Kidney glomerular epithelial cell (primary cell): ENCODE measurements around the gene JUND.
A peak's percentile ranks its signal among the peaks of the same experiment; 100 is the strongest.

Source experiments
- DNase-seq: peaks from one replicate; lab custom pipeline; 2025; lab: John Stamatoyannopoulos, UW

The JUND gene

DNA sequence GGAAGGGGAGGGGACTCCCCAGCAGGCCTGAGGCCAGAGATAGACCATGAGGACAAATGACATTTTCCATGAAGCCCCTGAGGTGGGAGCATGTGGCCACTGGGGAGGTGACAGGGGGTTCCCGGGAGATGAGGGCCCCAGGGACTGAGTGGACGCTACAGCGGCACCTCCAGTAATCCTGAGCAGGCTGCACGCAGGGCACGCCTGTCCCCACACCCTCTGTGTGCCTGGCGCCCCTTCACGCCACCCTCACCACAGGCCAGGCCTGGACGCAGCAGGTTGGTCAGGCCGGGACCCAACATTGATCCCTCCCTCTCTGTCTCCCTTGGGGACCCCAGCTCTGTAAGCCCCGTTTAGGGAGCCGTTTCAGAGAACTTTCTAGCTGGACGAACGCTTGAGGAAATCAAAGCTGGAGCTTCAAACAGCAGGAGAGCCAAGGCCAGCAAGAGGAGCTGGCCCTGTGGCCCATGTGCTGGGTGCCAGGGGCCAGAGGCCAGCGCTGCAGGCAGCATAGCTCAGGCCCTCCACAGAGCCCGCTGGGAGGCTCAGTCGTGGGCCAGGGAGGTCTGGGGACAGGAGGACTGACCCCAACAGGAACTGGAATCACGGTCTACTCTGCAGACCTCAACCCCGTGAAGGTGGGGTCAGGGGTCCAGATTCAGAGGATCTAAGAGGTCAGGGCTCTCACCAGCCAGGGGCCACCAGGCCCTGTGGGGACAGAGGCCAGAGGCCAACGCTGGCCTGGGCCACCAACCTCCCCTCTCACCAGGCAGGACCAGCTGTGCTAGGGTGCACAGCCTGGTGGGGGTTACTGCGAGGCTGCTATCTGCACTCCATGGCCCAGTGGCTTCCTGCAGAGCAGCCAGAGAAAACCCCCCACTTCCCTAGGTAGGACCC is 26.9 kb upstream of the JUND start:
- no peak for DNase-seq

GRCh38 chr19:18307271-18307681 is 25.9 kb upstream of the JUND start:
- no peak for DNase-seq

DNA sequence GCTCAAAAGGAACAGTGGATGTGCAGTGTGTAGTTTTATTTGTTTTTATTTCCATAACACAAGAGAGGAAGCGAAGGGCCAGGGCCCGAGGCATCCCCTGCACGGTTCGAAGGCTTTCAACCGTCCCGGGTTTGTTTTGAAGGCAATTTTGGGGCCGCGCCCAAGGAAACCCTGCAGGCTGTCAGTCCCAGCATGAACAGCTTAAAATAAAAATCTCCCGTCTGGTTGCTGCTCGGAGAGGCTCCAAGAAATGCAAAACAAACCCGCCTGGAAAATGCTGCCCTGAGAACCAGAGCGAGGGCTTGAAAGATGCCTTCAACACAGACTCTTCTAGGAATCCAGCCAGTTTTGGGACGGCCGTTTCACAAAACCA is 25.5 kb upstream of the JUND start:
- DNase-seq = no peak

DNA sequence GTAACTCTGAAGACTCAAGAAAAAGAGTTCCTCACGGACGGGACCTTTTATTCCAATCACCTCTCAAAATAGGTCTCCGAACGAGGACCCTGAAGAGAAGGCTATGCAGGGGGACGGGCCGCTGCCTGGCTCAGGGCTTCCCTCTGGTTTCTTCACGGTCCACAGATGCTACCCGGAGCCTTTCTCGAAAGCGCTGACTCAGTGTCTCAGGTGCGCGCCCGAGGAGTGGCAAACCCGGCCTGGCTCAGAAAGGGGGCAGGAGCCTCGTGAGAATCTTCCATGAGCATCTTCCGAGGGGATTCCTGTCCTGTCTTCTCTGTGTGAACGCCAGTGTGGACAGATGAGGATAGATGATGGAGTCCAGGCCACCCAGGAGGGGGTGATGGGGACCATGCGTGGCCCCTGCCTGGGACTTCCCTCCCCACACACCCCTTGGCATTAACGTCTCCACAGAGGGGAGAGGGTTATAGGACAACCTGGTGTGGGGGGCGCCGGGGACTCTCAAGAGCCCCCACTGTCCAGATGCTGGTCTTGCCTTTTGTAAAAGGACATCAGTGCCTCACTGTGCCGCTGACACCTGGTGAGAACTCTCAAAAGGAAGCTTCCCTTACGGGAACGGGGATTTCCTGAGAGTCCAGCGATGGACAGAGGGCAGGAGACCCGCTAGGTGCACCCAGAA is 24.9 kb upstream of the JUND start:
- DNase-seq = no peak

GRCh38 chr19:18304458-18305310 is 23.3 kb upstream of the JUND start:
- DNase-seq = peak; percentile 52

- DNase-seq = no peak
Measured at GRCh38 chr19:18304208-18304457, 22.7 kb upstream of the JUND start.

DNA sequence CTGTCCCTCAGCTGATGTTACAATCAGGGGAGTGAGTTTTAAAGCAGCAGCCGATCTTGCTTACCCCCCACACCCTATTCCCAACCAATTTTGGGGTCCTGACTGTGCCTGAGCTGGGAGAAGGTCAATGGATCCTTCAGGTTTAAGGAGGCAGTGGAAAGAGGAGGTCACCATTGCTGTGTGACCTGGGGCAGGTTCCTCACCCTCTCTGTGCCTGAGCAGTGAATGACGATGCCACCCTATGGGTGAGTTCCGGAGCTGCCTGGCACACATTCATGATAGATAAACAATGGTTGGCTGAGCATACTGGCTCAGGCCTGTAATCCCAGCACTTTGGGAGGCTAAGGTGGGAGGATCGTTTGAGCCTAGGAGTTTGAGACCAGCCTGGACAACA is 20.3 kb upstream of the JUND start:
- DNase-seq = no peak

GRCh38 chr19:18300930-18301717 is 19.7 kb upstream of the JUND start:
- DNase-seq = peak; percentile 47

- no peak for DNase-seq
Measured at GRCh38 chr19:18299654-18300053, 18.2 kb upstream of the JUND start.

DNA sequence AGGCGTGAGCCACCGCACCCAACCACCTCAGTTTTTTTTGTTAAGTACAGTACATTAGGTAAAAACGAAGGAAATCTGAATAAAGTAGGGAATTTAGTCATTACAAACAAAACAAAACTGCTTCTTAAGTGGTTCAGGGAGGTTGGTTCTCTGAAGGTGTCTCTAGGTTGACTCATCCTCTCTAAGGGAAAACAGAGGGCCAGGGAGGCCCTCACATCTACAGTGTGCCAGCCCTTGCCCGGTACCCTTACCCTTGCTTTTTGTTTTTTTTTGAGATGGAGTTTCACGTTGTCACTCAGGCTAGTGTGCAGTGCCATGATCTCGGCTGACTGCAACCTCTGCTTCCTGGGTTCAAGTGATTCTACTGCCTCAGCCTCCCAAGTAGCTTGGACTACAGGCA is 17.2 kb upstream of the JUND start:
- DNase-seq = peak; percentile 38

GRCh38 chr19:18297308-18297707 is 15.9 kb upstream of the JUND start:
- DNase-seq = no peak

- no peak for DNase-seq
Measured at GRCh38 chr19:18295034-18295451, 13.6 kb upstream of the JUND start.

GRCh38 chr19:18294467-18294864 is 13.0 kb upstream of the JUND start:
- DNase-seq = no peak

DNA sequence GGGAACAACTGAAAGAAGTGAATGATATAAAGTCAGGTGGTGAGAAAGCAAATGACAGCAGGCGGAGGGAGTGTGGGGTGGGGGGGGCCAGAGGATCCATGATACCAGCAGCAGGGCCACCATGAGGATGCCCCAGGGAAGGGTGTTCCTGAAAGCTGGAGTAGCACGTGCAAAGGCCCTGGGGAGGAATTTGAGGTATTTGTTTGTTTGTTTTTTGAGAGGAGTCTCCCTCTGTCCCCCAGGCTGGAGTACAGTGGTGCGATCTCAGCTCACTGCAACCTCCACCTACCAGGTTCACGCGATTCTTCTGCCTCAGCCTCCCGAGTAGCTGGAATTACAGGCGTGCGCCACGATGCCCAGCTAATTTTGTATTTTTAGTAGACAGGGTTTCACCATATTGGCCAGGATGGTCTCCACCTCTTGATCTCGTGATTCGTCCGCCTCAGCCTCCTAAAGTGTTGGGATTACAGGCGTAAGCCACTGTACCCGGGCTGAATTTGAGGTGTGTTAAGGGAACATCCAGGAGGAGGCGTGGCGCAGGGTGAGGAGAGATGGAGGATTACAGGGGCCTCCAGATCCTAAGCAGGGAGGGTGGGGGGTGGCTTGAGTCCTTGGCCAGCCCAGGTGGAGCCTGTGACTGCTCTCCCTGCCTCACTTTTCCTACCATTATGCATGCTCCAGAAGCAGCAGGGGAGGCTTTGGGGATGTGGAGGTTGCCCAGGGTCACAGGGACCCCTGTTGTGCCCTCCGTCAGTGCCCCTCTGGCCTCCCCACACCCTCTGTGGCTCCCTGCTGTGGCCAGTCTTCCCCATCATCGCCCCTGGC is 12.4 kb upstream of the JUND start:
- no peak for DNase-seq

GRCh38 chr19:18292810-18293641 is 11.6 kb upstream of the JUND start:
- no peak for DNase-seq

GRCh38 chr19:18292462-18292809 is 11.0 kb upstream of the JUND start:
- peak; percentile 8 for DNase-seq

GRCh38 chr19:18291590-18292461 is 10.4 kb upstream of the JUND start:
- DNase-seq = peak; percentile 44

DNA sequence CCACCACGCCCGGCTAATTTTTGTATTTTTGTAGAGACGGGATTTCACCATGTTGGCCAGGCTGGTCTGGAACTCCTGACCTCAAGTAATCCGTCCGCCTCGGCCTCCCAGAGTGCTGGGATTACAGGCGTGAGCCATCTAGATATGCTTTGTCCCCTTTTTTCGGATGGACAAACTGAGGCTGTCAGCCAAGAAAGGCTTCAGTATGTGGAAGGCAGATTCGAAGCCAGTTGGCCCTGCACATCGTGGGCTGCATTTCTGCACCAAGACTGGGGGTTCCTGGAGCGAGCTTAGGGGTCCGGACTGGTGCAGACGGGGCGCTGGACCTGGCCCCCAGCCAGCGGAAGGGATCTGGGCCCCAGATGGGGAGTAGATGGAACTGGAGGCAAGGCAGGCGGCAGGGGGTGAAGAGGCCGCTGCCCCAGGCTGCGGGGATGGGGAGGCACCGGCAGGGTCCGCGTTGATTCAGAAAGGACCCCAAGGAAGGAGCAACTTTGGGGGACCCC is 9.7 kb upstream of the JUND start:
- no peak for DNase-seq
